Ovary (tissue), 3 donors: ENCODE data around the gene HSCB.

Source experiments
- CTCF ChIP-seq, 3 donors: fragments of 450-650 bp in 2 of 3; fragments of 200-600 bp in 1 of 3; IDR thresholded peaks; one replicate each; pipeline versions ENCODE4 v1.5.1 to v1.8.0; 2016 to 2022; ENCODE audit warnings: antibody characterized with exemption in 3 of 3, mild to moderate bottlenecking in 1 of 3
- EP300 ChIP-seq: sonication (generic); formaldehyde crosslinking; IDR thresholded peaks from one replicate; pipeline ENCODE4 v1.6.1; 2017; ENCODE audit warnings: antibody characterized with exemption
- POLR2A ChIP-seq: fragments of 450-650 bp; IDR thresholded peaks from one replicate; pipeline ENCODE4 v1.6.1; 2017; ENCODE audit warnings: antibody characterized with exemption, mild to moderate bottlenecking, moderate library complexity
- donor health status: DM: no; HTN: no; CAD: no.

GRCh38 chr22:28761449-28761755, 19.6 kb downstream of the HSCB start:
- TF ChIP-seq CTCF (IDR thresholded peaks at IDR 0.05) (no peak), POLR2A (no peak), EP300 (no peak)
